T-helper 2 cell treated with Interferon-gamma antibody and Interleukin-4, amounts not matched to agents 5 μg/mL and 100 μg/mL, for 36 hours (primary cell): ENCODE measurements around the gene GBGT1.

Experiments
- DNase-seq: peaks from one replicate; pipeline ENCODE4 v3.0.0; 2021; ENCODE audit warnings: low spot score
- H3K27ac Mint-ChIP-seq: one replicate; pipeline ENCODE4 v1.8.0; 2021; ENCODE audit warnings: mild to moderate bottlenecking, mixed read lengths
- H3K27me3 Mint-ChIP-seq: one replicate; pipeline ENCODE4 v1.8.0; 2021; ENCODE audit warnings: low read depth, mixed read lengths
- H3K36me3 Mint-ChIP-seq: one replicate; pipeline ENCODE4 v1.8.0; 2021; ENCODE audit warnings: low read depth, mixed read lengths
- H3K4me1 Mint-ChIP-seq: one replicate; pipeline ENCODE4 v1.8.0; 2021; ENCODE audit warnings: low read depth, mixed read lengths
- H3K4me3 Mint-ChIP-seq: one replicate; pipeline ENCODE4 v1.8.0; 2022; ENCODE audit warnings: mild to moderate bottlenecking, moderate library complexity, mixed read lengths
- H3K9me3 Mint-ChIP-seq: one replicate; pipeline ENCODE4 v1.8.0; 2021; ENCODE audit warnings: mixed read lengths

The GBGT1 gene

DNA sequence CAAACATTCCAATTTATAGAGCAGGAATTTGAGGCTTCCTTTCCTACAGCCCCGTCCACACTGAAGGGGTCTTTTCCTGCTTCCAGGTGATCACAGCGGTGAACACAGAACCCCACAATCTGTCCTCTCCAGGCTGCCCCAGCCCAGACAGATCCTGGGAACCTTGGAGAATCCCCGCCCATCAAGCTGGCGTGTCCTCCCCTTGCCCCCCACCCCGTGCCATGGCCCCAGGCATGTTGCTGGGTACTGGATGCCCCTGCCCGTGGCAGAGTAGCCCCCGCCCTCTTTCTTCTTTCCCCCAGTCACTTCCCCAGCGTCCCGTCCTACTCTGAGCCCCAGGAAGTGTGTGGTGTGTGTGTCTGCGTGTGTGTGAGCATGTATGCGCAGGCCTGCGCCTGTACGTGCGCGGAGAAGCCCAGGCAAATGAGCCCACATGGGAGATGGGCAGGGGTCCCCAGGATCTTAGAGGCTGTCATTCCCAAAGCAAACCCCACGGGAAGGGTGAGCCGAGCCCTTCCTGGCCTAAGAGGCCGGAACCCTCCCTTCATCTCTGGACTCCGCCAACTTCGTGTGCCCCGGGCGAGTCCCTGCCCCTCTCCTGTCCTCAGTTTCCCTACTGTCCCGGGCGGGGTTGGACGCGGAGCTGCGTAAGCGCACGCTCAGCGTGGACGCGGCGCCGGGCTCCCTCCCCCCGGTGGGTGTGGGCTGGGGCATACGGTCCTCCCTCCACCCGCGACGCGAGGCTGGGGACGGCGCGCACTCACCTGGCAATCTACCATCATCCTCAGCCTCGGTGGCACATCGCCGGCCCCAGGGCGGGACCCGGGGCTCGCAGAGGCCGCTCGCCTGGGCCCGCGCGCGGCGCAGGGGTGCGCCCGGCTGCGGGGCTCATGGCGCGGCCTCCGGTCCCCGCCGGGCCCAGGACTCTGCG is 15.2 kb downstream of the GBGT1 start:
- H3K4me1 Mint-ChIP-seq = peaks cover 27% of the 10 kb centered on the region
- H3K27ac Mint-ChIP-seq = peak overlapping the region; percentile 98
- H3K4me3 Mint-ChIP-seq = peak overlapping the region; percentile 93
- H3K36me3 Mint-ChIP-seq = peaks cover 9% of the 10 kb centered on the region
- no peaks in the 10 kb centered on the region for H3K27me3 Mint-ChIP-seq
- peak; percentile 47 for DNase-seq
- H3K9me3 Mint-ChIP-seq = no peaks in the 10 kb centered on the region

DNA sequence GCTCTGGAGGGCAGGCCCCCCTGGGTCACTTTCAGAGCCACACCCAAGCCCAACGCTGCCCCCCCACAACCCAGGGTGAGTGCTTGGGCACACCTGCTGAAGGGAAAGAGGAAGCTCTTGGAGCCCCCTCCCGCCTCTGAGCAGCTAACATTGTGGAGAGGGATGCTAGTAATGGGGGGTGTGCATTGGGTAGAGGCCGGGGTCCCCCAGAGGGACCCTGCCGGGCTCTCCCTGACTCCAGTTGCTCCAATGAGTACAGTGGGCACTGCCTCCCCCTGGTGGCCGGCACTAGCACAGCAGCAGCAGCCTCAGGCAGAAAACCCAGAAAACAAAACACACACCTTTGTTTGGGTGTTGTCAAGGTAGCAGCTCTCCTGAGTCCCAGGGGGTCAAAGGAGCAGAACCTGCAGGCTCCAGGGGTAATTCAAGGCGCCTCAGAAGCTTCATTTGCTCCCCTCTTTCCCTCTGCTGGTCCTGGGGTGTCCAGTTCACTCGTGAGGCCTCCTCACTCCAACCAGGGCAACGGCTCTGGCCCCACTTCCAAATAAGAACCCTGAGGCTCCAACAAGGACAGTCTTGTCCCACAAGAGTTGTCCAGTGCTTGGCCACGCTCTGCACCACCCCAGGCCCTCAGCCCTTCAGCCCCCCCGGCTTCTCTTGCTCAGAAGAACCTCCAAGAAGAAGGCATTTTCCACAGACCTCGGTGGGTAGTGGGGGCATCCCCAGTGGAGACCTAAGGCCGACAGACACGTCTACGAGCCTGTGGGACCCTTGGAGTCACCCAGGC is 16.1 kb downstream of the GBGT1 start:
- Mint-ChIP-seq H3K4me1 (peaks cover 31% of the 10 kb centered on the region), H3K27ac (peak overlapping the region; percentile 98), H3K27me3 (no peaks in the 10 kb centered on the region), H3K9me3 (no peaks in the 10 kb centered on the region), H3K36me3 (peaks cover 9% of the 10 kb centered on the region), H3K4me3 (peak overlapping the region; percentile 93)
- DNase-seq = peak; percentile 76

DNA sequence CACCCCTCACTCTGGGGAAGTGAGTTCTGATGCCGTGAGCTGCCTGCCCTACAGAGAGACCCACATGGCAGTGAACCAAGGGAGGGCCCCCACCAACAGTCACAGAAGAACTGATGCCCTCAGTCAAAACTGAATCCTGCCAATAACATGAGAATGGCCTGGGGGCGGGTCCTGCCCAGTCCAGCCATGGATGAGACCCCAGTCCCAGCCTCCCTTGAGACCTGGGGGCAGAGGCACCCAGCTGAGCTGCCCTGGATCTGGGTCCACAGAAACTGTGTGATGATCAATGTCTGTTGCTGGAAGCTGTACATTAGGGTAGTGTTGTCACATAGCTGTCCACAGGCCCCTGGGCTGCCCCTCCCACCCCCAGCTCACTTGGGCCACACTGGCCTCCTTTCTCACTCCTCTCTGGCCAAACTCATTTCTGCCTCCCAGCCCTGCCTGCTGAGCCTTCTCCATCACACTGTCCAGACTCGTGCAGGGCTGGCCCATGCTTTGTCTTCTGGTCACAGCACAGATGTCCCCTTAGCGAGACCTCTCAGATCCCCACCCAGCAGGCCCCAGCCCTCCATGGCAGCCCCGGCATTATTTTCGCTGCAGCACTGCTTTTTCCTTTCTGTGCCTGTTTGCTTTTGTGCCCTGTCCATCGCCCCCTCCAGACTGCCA is 16.8 kb downstream of the GBGT1 start:
- H3K27me3 Mint-ChIP-seq = no peaks in the 10 kb centered on the region
- peaks cover 38% of the 10 kb centered on the region for H3K4me1 Mint-ChIP-seq
- no peaks in the 10 kb centered on the region for H3K9me3 Mint-ChIP-seq
- DNase-seq = no peak
- peak overlapping the region; percentile 98 for H3K27ac Mint-ChIP-seq
- H3K4me3 Mint-ChIP-seq = peak overlapping the region; percentile 93
- peaks cover 9% of the 10 kb centered on the region for H3K36me3 Mint-ChIP-seq

DNA sequence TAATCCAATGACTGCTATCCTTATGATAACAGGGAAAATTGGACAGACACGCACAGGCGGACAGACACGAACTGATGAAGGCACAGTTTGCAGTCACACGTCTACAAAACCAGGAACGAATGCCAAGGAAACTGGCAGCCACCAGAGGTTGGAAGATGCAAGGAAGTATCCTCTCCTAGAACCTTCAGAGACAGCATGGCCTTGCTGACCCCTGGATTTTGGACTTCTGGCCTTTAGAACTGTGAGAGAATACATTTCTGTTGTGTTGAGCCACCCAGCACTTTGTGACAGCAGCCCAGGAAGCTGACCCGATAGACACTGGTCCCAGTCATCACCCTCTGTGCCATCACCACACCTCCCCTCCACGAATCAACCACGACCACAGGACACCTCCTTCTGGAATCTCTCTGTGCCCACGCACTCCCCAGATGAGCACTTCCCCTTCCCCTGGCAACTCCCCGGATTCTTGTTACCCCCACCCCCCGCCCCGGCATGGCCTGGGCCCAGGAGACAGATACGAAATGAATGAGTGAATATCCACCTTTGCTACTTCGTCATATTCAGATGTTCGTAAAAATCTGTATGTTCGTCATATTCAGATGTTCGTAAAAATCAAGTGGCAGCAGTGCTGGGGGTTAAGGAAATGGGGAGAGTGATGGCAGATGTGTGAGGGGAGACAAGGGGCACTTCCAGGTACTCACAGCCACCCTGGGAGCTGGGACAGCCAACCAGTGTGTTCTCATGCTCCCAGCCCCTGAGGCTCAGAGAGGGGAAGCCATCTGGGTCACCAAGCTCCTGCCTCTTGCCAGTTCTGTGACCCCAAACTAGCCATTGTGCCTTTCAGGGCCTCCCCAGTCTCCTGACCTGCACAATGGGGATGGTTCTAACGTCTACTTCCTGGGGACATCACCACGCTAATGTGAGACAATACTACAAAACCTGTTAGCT is 18.5 kb downstream of the GBGT1 start:
- peak overlapping the region; percentile 91 for H3K27ac Mint-ChIP-seq
- no peak for DNase-seq
- H3K4me1 Mint-ChIP-seq = peaks cover 47% of the 10 kb centered on the region
- H3K27me3 Mint-ChIP-seq = no peaks in the 10 kb centered on the region
- H3K4me3 Mint-ChIP-seq = peak overlapping the region; percentile 73
- no peaks in the 10 kb centered on the region for H3K9me3 Mint-ChIP-seq
- peaks cover 9% of the 10 kb centered on the region for H3K36me3 Mint-ChIP-seq

DNA sequence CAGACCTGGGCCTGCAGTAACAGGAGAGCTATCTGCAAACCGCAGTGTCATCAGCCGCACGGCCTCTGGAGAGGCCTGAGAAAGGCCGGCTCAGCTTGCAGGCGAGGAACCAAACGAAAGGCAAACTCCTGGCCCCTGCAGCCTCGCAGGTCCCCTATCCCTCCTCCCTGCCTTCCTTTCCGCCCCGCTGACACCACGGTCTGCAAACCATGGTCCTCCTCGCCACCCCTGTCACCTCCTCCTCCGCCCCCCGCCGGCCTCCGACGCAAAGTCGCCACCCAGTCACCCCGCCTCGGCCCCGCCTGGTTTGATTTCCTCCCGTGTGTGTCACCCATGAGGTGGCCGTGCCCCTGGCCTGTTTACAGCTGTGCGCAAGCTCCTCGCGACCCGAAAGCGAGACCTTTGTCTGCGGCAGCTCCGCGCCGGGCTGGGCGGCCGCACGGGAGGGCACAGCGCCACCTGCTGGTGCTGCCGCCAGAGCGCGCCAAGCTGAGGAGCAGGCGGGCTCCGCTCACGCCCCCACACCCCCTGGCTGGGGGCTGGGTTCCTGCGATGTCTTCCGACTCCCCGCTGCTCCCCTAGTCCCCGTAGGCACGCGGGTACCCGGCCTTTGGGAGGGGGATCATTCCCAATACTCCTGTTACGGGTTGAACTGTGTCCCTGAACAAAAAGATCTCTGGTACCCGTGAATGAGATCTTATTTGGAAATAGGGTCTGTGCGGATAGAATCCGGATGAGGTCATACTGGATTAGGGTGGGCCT is 19.4 kb downstream of the GBGT1 start:
- no peaks in the 10 kb centered on the region for H3K27me3 Mint-ChIP-seq
- peak overlapping the region; percentile 73 for H3K4me3 Mint-ChIP-seq
- DNase-seq = peak; percentile 94
- H3K27ac Mint-ChIP-seq = peak overlapping the region; percentile 91
- peaks cover 47% of the 10 kb centered on the region for H3K4me1 Mint-ChIP-seq
- H3K9me3 Mint-ChIP-seq = no peaks in the 10 kb centered on the region
- peaks cover 9% of the 10 kb centered on the region for H3K36me3 Mint-ChIP-seq

DNA sequence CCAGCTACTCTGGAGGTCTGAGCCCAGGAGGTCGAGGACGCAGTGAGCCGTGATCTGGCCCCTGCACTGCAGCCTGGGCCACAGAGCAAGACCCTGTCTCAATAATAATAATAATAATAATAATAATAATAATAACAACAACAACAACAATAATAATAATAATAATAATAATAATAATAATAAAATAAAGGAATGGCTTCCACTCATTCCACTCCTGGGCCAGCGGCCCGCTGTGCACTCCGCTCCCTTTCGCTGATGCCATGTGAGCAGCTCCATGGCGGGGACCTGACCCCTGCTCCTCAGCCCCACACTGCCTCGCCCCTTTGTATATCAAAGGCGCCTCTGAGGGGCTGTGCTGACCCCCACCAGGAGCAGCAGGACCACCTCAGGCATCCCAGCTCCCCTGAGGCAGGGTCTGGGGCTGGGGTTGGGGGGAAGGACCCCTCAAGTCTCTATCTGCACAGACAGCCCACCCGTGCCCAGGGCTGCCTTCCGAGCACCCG is 20.0 kb downstream of the GBGT1 start:
- Mint-ChIP-seq H3K27ac (peak overlapping the region; percentile 91), H3K27me3 (no peaks in the 10 kb centered on the region), H3K9me3 (no peaks in the 10 kb centered on the region), H3K36me3 (peaks cover 11% of the 10 kb centered on the region), H3K4me3 (peak overlapping the region; percentile 73), H3K4me1 (peaks cover 47% of the 10 kb centered on the region)
- DNase-seq = no peak

DNA sequence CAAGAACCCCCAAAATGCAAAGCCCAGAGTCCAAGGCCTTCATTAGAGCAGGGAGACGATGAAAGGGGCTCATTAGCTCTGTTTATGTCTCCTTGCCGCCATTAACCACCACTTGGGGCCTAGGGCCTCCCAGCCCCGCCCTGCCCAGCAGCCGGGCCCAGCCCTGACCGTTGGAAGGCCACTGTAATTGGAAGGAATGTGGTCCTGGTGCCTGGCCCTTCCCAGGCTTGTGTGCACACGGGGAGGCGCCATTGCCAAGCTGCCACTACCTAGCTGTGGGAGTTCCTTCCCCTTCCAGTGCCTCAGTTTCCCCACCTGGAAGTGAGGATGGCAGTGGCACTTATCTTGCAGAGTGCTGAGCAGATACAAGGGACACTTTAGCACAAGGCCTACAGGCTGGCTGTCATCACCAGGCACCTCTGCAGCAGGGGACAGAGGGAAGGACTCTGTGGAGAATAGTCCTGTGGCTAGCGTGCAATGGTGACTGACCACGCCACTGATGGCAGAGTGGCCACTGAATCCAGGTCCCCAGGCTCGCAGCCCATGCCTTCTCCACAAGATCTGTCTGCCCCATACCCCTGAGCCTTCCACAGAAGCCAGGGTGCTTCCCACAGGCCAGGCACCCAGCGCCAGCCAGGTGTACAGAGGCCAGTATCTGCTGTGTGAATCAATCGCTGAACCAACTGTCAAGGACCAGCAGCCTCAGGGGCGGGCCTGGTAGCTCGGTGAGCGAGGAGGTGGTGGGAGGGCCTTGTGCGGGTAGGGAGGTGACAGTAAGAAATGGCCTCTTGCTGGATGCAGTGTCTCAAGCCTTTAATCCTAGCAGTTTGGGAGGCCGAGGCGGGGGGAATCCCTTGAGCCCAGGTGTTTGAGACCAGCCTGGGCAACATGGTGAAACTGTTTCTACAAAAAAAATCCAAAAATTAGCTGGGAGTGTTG is 20.8 kb downstream of the GBGT1 start:
- Mint-ChIP-seq H3K27ac (peak overlapping the region; percentile 85), H3K27me3 (no peaks in the 10 kb centered on the region), H3K4me3 (peak overlapping the region; percentile 39), H3K9me3 (no peaks in the 10 kb centered on the region), H3K4me1 (peaks cover 46% of the 10 kb centered on the region), H3K36me3 (peaks cover 11% of the 10 kb centered on the region)
- no peak for DNase-seq

DNA sequence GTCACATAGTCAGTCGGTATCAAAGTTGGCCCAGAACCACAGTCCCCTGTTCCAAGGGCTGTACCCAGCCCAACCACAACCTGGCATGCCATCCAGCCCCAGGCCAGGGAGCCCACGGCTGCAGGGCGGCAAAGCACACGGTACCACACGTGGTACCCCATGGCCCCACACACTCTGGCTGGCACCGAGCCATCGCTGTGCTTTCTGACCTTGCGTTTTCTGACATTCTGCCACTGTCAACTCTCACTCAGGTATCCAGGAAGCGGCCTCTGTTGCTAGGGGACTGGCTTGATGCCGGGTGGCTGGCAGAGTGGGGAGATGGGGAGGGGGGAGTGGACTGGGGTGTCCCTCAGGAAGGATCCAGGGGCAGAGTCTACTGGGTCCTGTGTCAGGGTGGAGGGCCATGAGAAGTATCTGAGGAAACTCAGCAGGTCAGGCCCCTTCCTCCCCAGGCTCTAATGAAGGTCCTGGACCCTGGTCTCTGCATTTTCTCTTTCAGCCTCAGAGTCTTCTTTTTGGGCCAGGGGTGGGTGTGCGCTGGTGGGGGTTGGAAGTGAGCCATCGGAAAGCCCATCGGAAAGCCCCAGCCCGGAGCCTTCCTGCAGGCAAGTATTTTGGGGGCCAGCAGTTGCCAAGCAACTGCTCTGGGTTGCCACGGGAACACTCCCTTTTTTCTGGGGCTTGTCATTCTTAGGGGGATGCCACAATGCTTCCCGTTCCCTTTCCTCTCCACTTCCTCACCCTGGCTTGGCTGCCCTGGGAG is 21.7 kb downstream of the GBGT1 start:
- peak overlapping the region; percentile 85 for H3K27ac Mint-ChIP-seq
- no peaks in the 10 kb centered on the region for H3K27me3 Mint-ChIP-seq
- H3K36me3 Mint-ChIP-seq = peaks cover 8% of the 10 kb centered on the region
- H3K9me3 Mint-ChIP-seq = no peaks in the 10 kb centered on the region
- H3K4me3 Mint-ChIP-seq = peak overlapping the region; percentile 34
- no peak for DNase-seq
- peaks cover 44% of the 10 kb centered on the region for H3K4me1 Mint-ChIP-seq

DNA sequence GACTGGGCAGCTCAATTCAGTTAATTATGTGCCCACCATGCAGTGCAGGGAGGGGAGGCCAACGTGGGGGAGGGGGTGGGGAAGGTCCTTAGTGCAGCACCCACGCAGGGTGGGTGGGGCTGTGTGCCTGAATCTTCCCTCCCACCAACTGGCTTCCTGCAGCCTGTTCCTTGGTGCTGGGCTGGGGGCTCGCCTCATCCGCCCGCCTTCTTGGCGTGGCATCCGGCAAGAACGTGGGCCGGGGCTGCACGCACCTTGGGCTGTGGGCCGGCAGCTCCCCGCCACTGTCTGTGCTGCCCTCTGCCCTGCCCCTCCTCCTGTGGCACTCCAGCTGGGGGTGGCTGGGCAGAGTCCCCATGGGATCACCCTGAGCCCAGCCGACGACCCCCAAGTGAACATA is 23.1 kb downstream of the GBGT1 start:
- DNase-seq = no peak
- Mint-ChIP-seq H3K9me3 (no peaks in the 10 kb centered on the region), H3K27me3 (no peaks in the 10 kb centered on the region), H3K36me3 (peaks cover 9% of the 10 kb centered on the region), H3K4me3 (no peak overlapping the region), H3K4me1 (peaks cover 54% of the 10 kb centered on the region), H3K27ac (peak overlapping the region; percentile 85)

DNA sequence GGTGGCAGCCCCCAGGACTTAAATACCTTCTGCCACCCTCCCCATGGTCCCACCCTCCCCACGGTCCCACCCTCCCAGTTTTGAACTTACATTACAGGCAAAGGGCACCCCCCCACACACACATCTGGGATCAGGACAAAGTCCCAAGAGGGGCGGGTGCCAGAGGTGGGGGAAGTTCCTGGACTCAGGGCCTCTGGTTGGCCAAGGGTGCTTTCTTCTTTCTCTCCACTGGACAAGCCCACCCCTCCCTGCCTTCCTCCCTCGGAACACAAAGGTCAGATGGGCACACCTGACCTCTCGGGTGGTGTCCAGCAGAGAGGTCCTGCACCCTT is 23.6 kb downstream of the GBGT1 start:
- Mint-ChIP-seq H3K27me3 (no peaks in the 10 kb centered on the region), H3K27ac (peak overlapping the region; percentile 31), H3K4me1 (peaks cover 56% of the 10 kb centered on the region), H3K4me3 (no peak overlapping the region), H3K36me3 (peaks cover 8% of the 10 kb centered on the region), H3K9me3 (no peaks in the 10 kb centered on the region)
- no peak for DNase-seq
